ENCODE data around the gene CHML.
"Not testable (repeated sequence)": the region's sequence is repeated elsewhere in the genome, so short reads cannot be mapped to it uniquely, and the experiment has no call there.

The CHML gene

GRCh38 chr1:241666419-241666818 lies 26.2 kb upstream of the CHML start:
- Mint-ChIP-seq H3K27me3 (ENCODE audit: low read depth) (no peaks in the 10 kb centered on the region), H3K27ac (no peak overlapping the region), H3K4me3 (no peak overlapping the region), H3K4me1 (no peaks in the 10 kb centered on the region), H3K9me3 (no peaks in the 10 kb centered on the region), H3K36me3 (ENCODE audit: low read depth) (no peaks in the 10 kb centered on the region)
- no peak for TF ChIP-seq CTCF (IDR thresholded peaks at IDR 0.05; ENCODE audit: unreplicated experiment in 3 of 3)

GRCh38 chr1:241660424-241660972 lies 20.3 kb upstream of the CHML start:
- H3K4me3 Mint-ChIP-seq = no peak overlapping the region
- H3K4me1 Mint-ChIP-seq = no peaks in the 10 kb centered on the region
- TF ChIP-seq CTCF (IDR thresholded peaks at IDR 0.05; ENCODE audit: unreplicated experiment in 3 of 3) = no peak
- no peaks in the 10 kb centered on the region for H3K27me3 Mint-ChIP-seq (ENCODE audit: low read depth)
- no peaks in the 10 kb centered on the region for H3K36me3 Mint-ChIP-seq (ENCODE audit: low read depth)
- H3K9me3 Mint-ChIP-seq = no peaks in the 10 kb centered on the region
- H3K27ac Mint-ChIP-seq = no peak overlapping the region

- H3K9me3 Mint-ChIP-seq; H3K36me3 Mint-ChIP-seq (ENCODE audit: low read depth); H3K27ac Mint-ChIP-seq; H3K27me3 Mint-ChIP-seq (ENCODE audit: low read depth); H3K4me1 Mint-ChIP-seq; H3K4me3 Mint-ChIP-seq: not testable (repeated sequence)
Observed at GRCh38 chr1:241659016-241659415, 18.8 kb upstream of the CHML start.

GRCh38 chr1:241658081-241658793 lies 18.1 kb upstream of the CHML start:
- Mint-ChIP-seq H3K4me1 (peaks cover 9% of the 10 kb centered on the region), H3K4me3 (no peak overlapping the region), H3K36me3 (ENCODE audit: low read depth) (no peaks in the 10 kb centered on the region), H3K9me3 (no peaks in the 10 kb centered on the region), H3K27me3 (ENCODE audit: low read depth) (no peaks in the 10 kb centered on the region), H3K27ac (no peak overlapping the region)
- no peak for TF ChIP-seq CTCF (IDR thresholded peaks at IDR 0.05; ENCODE audit: unreplicated experiment in 3 of 3)

- H3K27me3 Mint-ChIP-seq (ENCODE audit: low read depth) = no peaks in the 10 kb centered on the region
- peaks cover 9% of the 10 kb centered on the region for H3K4me1 Mint-ChIP-seq
- no peaks in the 10 kb centered on the region for H3K36me3 Mint-ChIP-seq (ENCODE audit: low read depth)
- peak overlapping the region in 1 of 3 experiments; percentile 11 for H3K27ac Mint-ChIP-seq
- H3K9me3 Mint-ChIP-seq = no peaks in the 10 kb centered on the region
- no peak for TF ChIP-seq CTCF (IDR thresholded peaks at IDR 0.05; ENCODE audit: unreplicated experiment in 3 of 3)
- no peak overlapping the region for H3K4me3 Mint-ChIP-seq
Observed at GRCh38 chr1:241654641-241655040, 14.5 kb upstream of the CHML start.

- Mint-ChIP-seq H3K4me1 (peaks cover 9% of the 10 kb centered on the region), H3K27ac (peak overlapping the region in 2 of 3 experiments; percentile 10 to 11), H3K9me3 (no peaks in the 10 kb centered on the region), H3K4me3 (no peak overlapping the region), H3K27me3 (ENCODE audit: low read depth) (no peaks in the 10 kb centered on the region), H3K36me3 (ENCODE audit: low read depth) (no peaks in the 10 kb centered on the region)
- TF ChIP-seq CTCF (IDR thresholded peaks at IDR 0.05; ENCODE audit: unreplicated experiment in 3 of 3) = no peak
Observed at GRCh38 chr1:241654019-241654418, 13.8 kb upstream of the CHML start.
